NCI-H146 (cell line): ENCODE measurements around the gene ZDHHC23.

Experiments used
- DNase-seq: peaks from one replicate; lab custom pipeline; 2025; lab: John Stamatoyannopoulos, UW

Gene ZDHHC23

GRCh38 chr3:113947372-113948014 is at the start of gene ZDHHC23:
Gene ZDHHC23 (plus strand): TSS chr3:113948013. CDS start chr3:113948803, 790 bp downstream.
- DNase-seq: peak; percentile 95

- DNase-seq: no peak
Observed at GRCh38 chr3:113898892-113899291, 48.9 kb upstream of the ZDHHC23 start.

- no peak for DNase-seq
Observed at GRCh38 chr3:113906568-113907140, 41.2 kb upstream of the ZDHHC23 start.

GRCh38 chr3:113908133-113908532 is 39.7 kb upstream of the ZDHHC23 start:
- no peak for DNase-seq

- DNase-seq: no peak
Observed at GRCh38 chr3:113910966-113911365, 36.8 kb upstream of the ZDHHC23 start.

GRCh38 chr3:113912552-113913236 is 35.1 kb upstream of the ZDHHC23 start:
- DNase-seq: peak; percentile 78

GRCh38 chr3:113914646-113915045 is 33.2 kb upstream of the ZDHHC23 start:
- DNase-seq: no peak

- DNase-seq: no peak
Observed at GRCh38 chr3:113927556-113927955, 20.3 kb upstream of the ZDHHC23 start.

GRCh38 chr3:113946831-113947230 is 982 bp upstream of the ZDHHC23 start:
- no peak for DNase-seq

GRCh38 chr3:113948015-113948917 is 453 bp downstream of the ZDHHC23 start:
- peak; percentile 87 for DNase-seq

GRCh38 chr3:113952921-113953320 is 5.1 kb downstream of the ZDHHC23 start:
- no peak for DNase-seq

GRCh38 chr3:113953677-113954076 is 5.9 kb downstream of the ZDHHC23 start:
- DNase-seq: no peak

- no peak for DNase-seq
Observed at GRCh38 chr3:113954091-113954685, 6.4 kb downstream of the ZDHHC23 start.

- no peak for DNase-seq
Observed at GRCh38 chr3:113963879-113964278, 16.1 kb downstream of the ZDHHC23 start.

- DNase-seq: peak; percentile 15
Observed at GRCh38 chr3:113966172-113966571, 18.4 kb downstream of the ZDHHC23 start.

GRCh38 chr3:113968986-113969385 is 21.2 kb downstream of the ZDHHC23 start:
- DNase-seq: no peak

GRCh38 chr3:113977822-113978221 is 30.0 kb downstream of the ZDHHC23 start:
- no peak for DNase-seq

GRCh38 chr3:113979916-113980315 is 32.1 kb downstream of the ZDHHC23 start:
- DNase-seq: no peak

- DNase-seq: peak; percentile 59
Observed at GRCh38 chr3:113981803-113982202, 34.0 kb downstream of the ZDHHC23 start.

GRCh38 chr3:113983544-113983943 is 35.7 kb downstream of the ZDHHC23 start:
- no peak for DNase-seq

GRCh38 chr3:113985541-113985940 is 37.7 kb downstream of the ZDHHC23 start:
- no peak for DNase-seq

GRCh38 chr3:114005481-114005880 is 57.7 kb downstream of the ZDHHC23 start:
- DNase-seq: no peak
